IPS DF 6.9 (cell line): ENCODE data around the gene LTBP2.
"Not testable (repeated sequence)": the region's sequence is repeated elsewhere in the genome, so short reads cannot be mapped to it uniquely, and the experiment has no call there.

Experiments used
- DNase-seq: peaks from one replicate; pipeline ENCODE4 v3.0.0-alpha.2; 2013; ENCODE audit warnings: low read depth, low spot score
- H3K27ac ChIP-seq: one replicate; pipeline ENCODE4 v1.5.1; 2013; ENCODE audit warnings: low read length, control low read depth
- H3K27me3 ChIP-seq: 2 replicates; pipeline ENCODE4 v1.6.1; 2013; ENCODE audit warnings: mild to moderate bottlenecking, low read length; ENCODE audit not compliant: control insufficient read depth, insufficient read depth
- H3K36me3 ChIP-seq: 2 replicates; pipeline ENCODE4 v1.6.1; 2013; ENCODE audit warnings: low read length; ENCODE audit not compliant: control insufficient read depth, insufficient read depth
- H3K4me1 ChIP-seq: 2 replicates; pipeline ENCODE4 v1.6.1; 2013; ENCODE audit warnings: low read length; ENCODE audit not compliant: control insufficient read depth, insufficient read depth
- H3K4me3 ChIP-seq: 2 replicates; pipeline ENCODE4 v1.5.1; 2013; ENCODE audit warnings: mild to moderate bottlenecking, low read length
- H3K9me3 ChIP-seq: 2 replicates; pipeline ENCODE4 v1.6.1; 2013; ENCODE audit warnings: low read length, inconsistent platforms; ENCODE audit not compliant: control insufficient read depth, insufficient read depth
- WGBS: extraction: QIAGEN DNeasy Blood & Tissue Kit; methylation state at CpG from one replicate; pipeline ENCODE4 v1.1.7; 2013; ENCODE audit warnings: mixed read lengths, missing lambda C conversion rate; ENCODE audit not compliant: insufficient read length, insufficient coverage; 5-methylcytosine and 5-hydroxymethylcytosine counted together

The LTBP2 gene

GRCh38 chr14:74454397-74454796, 157.6 kb downstream of the LTBP2 start:
- not testable (repeated sequence) for H3K9me3 ChIP-seq, H3K27me3 ChIP-seq, H3K4me1 ChIP-seq, H3K36me3 ChIP-seq, H3K4me3 ChIP-seq, DNase-seq, H3K27ac ChIP-seq
- WGBS, result no CpG with 5 or more reads among the region's 5 CpGs
